ENCODE data around the gene TPST2.

- no peak for TF ChIP-seq CTCF (IDR thresholded peaks at IDR 0.05; ENCODE audit: borderline replicate concordance, extremely low read depth, low read length, poor library complexity, severe bottlenecking)
- no peak for TF ChIP-seq EZH2 (IDR thresholded peaks at IDR 0.05; ENCODE audit: borderline replicate concordance, low read depth, low read length, severe bottlenecking)
These were observed 13.8 kb downstream of the TPST2 start for GRCh38 chr22:26576026-26576680.
